ENCODE results near the gene CBLN1.

Gene CBLN1

GRCh38 chr16:49271363-49271762, 10.3 kb downstream of the CBLN1 start:
- TF ChIP-seq, protein P1, sequence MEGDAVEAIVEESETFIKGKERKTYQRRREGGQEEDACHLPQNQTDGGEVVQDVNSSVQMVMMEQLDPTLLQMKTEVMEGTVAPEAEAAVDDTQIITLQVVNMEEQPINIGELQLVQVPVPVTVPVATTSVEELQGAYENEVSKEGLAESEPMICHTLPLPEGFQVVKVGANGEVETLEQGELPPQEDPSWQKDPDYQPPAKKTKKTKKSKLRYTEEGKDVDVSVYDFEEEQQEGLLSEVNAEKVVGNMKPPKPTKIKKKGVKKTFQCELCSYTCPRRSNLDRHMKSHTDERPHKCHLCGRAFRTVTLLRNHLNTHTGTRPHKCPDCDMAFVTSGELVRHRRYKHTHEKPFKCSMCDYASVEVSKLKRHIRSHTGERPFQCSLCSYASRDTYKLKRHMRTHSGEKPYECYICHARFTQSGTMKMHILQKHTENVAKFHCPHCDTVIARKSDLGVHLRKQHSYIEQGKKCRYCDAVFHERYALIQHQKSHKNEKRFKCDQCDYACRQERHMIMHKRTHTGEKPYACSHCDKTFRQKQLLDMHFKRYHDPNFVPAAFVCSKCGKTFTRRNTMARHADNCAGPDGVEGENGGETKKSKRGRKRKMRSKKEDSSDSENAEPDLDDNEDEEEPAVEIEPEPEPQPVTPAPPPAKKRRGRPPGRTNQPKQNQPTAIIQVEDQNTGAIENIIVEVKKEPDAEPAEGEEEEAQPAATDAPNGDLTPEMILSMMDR (IDR thresholded peaks at IDR 0.05; ENCODE audit: low read depth, low read length) = no peak
- DNase-seq (ENCODE audit: extremely low read depth, low read depth) = no peak

GRCh38 chr16:49269201-49269600, 12.4 kb downstream of the CBLN1 start:
- no peak for DNase-seq (ENCODE audit: extremely low read depth, low read depth)
- TF ChIP-seq, protein P1 (IDR thresholded peaks at IDR 0.05; ENCODE audit: low read depth, low read length) = no peak

DNA sequence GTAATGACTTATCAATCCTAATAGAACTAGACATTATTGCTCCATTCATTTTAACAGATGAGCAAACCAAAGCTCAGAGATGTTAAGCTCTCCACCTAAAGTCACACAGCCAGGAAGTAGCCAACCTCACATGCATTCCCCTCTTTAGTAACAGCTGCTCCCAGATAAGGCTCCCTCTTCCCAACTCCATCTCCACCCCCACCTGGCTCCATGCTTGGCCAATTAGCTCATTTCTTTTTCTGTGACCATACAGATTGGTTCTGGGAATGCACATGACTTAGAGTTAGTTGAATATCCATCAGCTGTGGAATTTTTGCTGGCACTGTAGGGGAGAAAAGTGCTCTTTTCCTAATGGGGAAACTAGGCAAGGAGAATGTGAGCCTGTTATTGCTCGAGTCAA, 13.0 kb downstream of the CBLN1 start:
- TF ChIP-seq, protein P1 (IDR thresholded peaks at IDR 0.05; ENCODE audit: low read depth, low read length) = no peak
- no peak for DNase-seq (ENCODE audit: extremely low read depth, low read depth)

- TF ChIP-seq, protein P1 (IDR thresholded peaks at IDR 0.05; ENCODE audit: low read depth, low read length) = no peak
- DNase-seq (ENCODE audit: extremely low read depth, low read depth) = no peak
These were observed 19.1 kb downstream of the CBLN1 start for GRCh38 chr16:49262501-49262900.

GRCh38 chr16:49261930-49262329, 19.7 kb downstream of the CBLN1 start:
- no peak for DNase-seq (ENCODE audit: extremely low read depth, low read depth)
- TF ChIP-seq, protein P1 (IDR thresholded peaks at IDR 0.05; ENCODE audit: low read depth, low read length) = no peak

- TF ChIP-seq, protein P1 (IDR thresholded peaks at IDR 0.05; ENCODE audit: low read depth, low read length) = no peak
- no peak for DNase-seq (ENCODE audit: extremely low read depth, low read depth)
These were observed 20.6 kb downstream of the CBLN1 start for GRCh38 chr16:49260956-49261530.

GRCh38 chr16:49260253-49260652, 21.4 kb downstream of the CBLN1 start:
- TF ChIP-seq, protein P1 (IDR thresholded peaks at IDR 0.05; ENCODE audit: low read depth, low read length) = no peak
- no peak for DNase-seq (ENCODE audit: extremely low read depth, low read depth)
